Astrocyte of the cerebellum (primary cell): ENCODE measurements around the gene PLPPR1.
"Not testable (repeated sequence)": the region's sequence is repeated elsewhere in the genome, so short reads cannot be mapped to it uniquely, and the experiment has no call there.

ENCODE experiments used
- DNase-seq: peaks from one replicate; pipeline ENCODE4 v3.0.0-alpha.2; 2011; ENCODE audit warnings: low read depth
- H3K4me3 ChIP-seq: 2 replicates; pipeline ENCODE4 v1.5.1; 2011; ENCODE audit warnings: mild to moderate bottlenecking, low read depth, low read length, moderate library complexity
- in situ Hi-C: cut with HindIII; loops from 2 replicates; pipeline ENCODE4 v1.10.0; 2017; ENCODE audit warnings: low sequenced_read_pairs
- TF ChIP-seq, protein P1 (sequence below): IDR thresholded peaks from 2 replicates; pipeline ENCODE4 v1.5.1; 2012; ENCODE audit warnings: low read length, low read depth, moderate library complexity, mild to moderate bottlenecking; ENCODE audit errors: missing control alignments

Gene PLPPR1

GRCh38 chr9:101121836-101122399 lies 93.4 kb downstream of the PLPPR1 start:
- in situ Hi-C loops: no loop called here
- DNase-seq: no peak
- no peak overlapping the region for H3K4me3 ChIP-seq
- TF ChIP-seq, protein P1, sequence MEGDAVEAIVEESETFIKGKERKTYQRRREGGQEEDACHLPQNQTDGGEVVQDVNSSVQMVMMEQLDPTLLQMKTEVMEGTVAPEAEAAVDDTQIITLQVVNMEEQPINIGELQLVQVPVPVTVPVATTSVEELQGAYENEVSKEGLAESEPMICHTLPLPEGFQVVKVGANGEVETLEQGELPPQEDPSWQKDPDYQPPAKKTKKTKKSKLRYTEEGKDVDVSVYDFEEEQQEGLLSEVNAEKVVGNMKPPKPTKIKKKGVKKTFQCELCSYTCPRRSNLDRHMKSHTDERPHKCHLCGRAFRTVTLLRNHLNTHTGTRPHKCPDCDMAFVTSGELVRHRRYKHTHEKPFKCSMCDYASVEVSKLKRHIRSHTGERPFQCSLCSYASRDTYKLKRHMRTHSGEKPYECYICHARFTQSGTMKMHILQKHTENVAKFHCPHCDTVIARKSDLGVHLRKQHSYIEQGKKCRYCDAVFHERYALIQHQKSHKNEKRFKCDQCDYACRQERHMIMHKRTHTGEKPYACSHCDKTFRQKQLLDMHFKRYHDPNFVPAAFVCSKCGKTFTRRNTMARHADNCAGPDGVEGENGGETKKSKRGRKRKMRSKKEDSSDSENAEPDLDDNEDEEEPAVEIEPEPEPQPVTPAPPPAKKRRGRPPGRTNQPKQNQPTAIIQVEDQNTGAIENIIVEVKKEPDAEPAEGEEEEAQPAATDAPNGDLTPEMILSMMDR: no peak

GRCh38 chr9:101126556-101126955 lies 98.0 kb downstream of the PLPPR1 start:
- no peak for DNase-seq
- no peak overlapping the region for H3K4me3 ChIP-seq
- in situ Hi-C loops: no loop called here
- TF ChIP-seq, protein P1: no peak

GRCh38 chr9:101127369-101127768 lies 98.8 kb downstream of the PLPPR1 start:
- in situ Hi-C loops, DNase-seq, H3K4me3 ChIP-seq: not testable (repeated sequence)

DNA sequence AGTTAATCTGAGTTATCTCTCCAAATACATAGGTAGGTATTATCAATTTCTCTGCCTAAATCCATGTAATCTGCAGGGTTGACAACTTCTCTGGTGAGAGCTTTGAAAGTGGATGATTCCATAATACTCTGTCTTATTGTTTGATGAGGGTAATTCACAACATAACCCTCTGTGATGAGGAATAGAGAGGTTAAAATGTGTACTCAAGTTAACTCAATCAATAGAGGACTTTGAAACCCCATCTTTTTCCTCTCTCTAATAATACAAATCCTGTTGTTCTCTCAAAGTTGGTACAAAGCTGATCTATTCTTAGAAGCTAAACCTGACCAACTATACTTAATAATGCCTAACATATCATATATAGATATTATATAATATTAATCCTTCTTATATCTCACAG lies 100.1 kb downstream of the PLPPR1 start:
- in situ Hi-C loops: no loop called here
- TF ChIP-seq, protein P1: no peak
- no peak for DNase-seq
- H3K4me3 ChIP-seq: no peak overlapping the region

GRCh38 chr9:101130054-101130453 lies 101.5 kb downstream of the PLPPR1 start:
- TF ChIP-seq, protein P1: no peak
- no peak for DNase-seq
- in situ Hi-C loops: no loop called here

GRCh38 chr9:101131326-101131725 lies 102.8 kb downstream of the PLPPR1 start:
- in situ Hi-C loops: no loop called here
- DNase-seq: no peak
- H3K4me3 ChIP-seq: no peak overlapping the region
- TF ChIP-seq, protein P1: no peak

More at GRCh38 chr9:101130054-101130453, 101.5 kb downstream of the PLPPR1 start:
- H3K4me3 ChIP-seq: no peak overlapping the region

DNA sequence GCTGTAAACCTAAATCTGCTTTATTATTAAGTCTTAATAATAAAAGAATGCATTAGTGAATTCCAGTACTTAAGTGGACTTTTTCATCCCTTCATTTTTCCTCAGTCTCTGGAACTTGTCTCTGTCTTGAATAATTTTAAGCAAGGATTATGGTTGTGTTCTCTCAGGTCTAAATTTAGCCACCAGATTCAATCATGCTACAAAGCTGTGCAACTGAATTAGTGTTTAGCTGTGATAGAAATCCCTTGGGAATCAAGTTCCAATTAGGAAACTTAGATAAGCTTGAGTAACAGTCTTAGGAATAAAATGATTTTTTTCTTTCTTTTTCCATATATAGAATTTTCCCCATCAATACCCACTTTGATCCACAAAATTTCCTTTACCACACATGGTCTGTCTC lies 104.3 kb downstream of the PLPPR1 start:
- no peak for DNase-seq
- in situ Hi-C loops: no loop called here
- TF ChIP-seq, protein P1: no peak
- H3K4me3 ChIP-seq: no peak overlapping the region
